ENCODE measurements around the gene FREM1.
"Not testable (repeated sequence)": the region's sequence is repeated elsewhere in the genome, so short reads cannot be mapped to it uniquely, and the experiment has no call there.

FREM1 gene, protein sequence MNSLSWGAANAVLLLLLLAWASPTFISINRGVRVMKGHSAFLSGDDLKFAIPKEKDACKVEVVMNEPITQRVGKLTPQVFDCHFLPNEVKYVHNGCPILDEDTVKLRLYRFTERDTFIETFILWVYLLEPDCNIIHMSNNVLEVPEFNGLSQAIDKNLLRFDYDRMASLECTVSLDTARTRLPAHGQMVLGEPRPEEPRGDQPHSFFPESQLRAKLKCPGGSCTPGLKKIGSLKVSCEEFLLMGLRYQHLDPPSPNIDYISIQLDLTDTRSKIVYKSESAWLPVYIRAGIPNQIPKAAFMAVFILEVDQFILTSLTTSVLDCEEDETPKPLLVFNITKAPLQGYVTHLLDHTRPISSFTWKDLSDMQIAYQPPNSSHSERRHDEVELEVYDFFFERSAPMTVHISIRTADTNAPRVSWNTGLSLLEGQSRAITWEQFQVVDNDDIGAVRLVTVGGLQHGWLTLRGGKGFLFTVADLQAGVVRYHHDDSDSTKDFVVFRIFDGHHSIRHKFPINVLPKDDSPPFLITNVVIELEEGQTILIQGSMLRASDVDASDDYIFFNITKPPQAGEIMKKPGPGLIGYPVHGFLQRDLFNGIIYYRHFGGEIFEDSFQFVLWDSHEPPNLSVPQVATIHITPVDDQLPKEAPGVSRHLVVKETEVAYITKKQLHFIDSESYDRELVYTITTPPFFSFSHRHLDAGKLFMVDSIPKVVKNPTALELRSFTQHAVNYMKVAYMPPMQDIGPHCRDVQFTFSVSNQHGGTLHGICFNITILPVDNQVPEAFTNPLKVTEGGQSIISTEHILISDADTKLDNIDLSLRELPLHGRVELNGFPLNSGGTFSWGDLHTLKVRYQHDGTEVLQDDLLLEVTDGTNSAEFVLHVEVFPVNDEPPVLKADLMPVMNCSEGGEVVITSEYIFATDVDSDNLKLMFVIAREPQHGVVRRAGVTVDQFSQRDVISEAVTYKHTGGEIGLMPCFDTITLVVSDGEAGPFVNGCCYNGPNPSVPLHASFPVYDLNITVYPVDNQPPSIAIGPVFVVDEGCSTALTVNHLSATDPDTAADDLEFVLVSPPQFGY (N-terminal part only)

DNA sequence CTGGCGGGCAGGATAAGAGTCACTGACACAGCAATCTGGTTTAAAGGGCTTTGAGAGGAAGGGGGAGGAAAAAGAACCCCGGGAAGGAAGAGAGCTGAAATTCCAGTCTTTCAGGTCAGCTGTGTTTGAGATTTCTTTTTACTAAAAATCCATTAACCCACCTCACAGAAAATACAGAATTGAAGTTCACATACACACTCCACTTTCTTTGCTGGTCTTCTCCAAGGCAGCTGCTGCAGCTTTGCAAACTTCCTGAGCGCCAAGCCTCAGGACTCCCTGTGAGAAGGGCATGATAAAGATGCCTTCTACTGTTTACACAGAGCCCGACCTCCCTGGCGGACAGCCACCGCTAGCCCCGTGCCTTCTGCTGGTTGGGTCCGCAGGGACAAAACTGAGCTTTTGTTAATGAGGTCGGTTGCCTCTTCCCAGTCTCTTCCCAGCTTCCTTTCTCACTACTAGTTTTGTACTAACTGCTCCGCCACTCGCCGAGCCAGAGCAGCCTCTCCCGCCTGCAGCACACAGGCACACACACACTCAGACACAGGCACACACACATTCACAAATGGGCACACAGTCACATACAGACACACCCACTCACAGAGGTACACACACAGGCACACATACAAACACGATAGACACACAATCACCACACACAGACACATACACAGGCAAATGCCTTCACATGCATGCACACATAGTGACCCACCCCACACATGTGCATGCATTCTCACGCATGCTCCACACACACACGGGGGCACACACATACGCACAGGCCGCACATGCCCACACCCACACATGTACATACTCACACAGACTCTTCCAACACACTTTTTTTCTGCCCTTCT, at the start of gene FREM1:
FREM1 (minus strand) TSS at position 468 of the 845 bp plus-strand sequence. CDS start 41,451 bp downstream, outside the sequence.
- in situ Hi-C loops (cut with HindIII; ENCODE audit: low sequenced_read_pairs), result no loop called here

DNA sequence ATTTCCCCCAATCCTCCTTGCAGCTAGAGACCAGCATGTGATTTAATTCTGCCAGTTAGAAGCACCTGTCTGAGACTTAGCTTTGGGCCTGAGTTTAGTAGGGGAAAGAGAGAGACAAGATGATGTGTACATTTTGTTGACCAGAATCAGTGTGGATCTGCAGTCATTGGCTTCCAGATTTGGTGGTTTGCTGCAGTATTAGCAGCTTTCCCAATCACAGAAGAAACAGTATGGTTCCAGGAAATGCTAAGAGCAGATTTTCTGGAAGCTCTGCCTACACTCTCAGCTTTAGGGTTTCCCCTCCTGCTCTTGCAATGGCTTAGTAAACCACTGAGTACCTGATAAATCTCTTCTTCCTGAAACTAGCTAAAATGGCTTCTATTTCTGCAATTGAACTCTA, 48.8 kb upstream of the FREM1 start:
- in situ Hi-C loops (cut with HindIII; ENCODE audit: low sequenced_read_pairs), result no loop called here

DNA sequence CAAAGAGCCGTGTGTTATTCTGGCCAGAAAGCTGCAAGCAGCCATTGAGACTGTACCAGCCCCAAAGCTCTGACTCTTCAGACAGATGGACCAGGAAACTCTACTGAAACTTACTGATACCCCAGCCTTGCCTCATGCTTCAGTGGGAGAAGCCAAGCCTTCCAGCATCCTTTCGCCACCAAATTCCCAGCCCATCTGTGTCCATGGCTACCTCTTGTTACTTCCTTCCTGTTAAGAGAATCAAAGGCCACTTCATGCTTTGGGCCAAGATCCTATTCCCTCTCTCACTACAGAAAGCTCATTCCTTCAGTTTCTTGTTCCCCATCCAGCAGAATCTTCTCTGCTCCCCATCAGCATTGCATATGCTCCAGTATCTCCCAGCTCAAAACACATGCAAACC, 46.9 kb upstream of the FREM1 start:
- in situ Hi-C loops (cut with HindIII; ENCODE audit: low sequenced_read_pairs), result no loop called here

DNA sequence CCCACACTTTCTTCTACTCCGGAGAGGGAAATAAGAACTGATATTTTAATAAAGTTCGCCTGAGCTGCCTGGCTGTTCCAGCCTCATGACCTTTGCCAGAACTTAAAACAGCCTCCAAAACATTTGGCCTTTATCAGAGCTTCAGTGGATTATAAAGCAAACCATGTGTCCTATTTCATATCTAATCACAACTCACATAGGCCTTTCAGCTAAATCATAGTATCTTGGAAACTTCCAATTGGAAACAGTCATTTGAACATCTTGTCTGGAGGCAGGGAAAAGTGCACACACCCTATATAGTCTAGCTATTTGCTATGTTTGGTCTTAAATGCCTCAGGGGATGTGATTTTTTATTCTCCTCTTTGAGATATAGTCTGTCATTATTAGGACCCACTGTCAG, 46.0 kb upstream of the FREM1 start:
- in situ Hi-C loops (cut with HindIII; ENCODE audit: low sequenced_read_pairs), result no loop called here

DNA sequence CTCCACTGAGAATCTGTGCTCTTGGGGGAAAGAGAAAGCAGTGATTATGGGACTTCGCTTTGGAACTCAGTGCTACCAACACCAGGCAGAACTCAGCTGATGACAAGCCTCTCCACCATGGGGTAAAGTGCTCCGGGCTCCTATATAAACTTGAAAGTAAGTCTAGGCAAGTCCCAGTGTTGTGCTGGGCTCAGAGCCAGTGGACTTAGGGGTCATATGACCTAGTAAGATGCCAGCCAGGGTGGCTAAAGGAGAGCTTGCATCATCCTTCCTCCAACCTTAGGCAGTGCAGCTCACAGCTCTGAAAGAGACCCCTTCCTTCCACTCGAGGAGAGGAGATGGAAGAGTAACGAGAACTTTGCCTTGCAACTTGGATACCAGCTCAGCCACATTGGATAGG, 35.1 kb upstream of the FREM1 start:
- in situ Hi-C loops (cut with HindIII; ENCODE audit: low sequenced_read_pairs), result no loop called here

DNA sequence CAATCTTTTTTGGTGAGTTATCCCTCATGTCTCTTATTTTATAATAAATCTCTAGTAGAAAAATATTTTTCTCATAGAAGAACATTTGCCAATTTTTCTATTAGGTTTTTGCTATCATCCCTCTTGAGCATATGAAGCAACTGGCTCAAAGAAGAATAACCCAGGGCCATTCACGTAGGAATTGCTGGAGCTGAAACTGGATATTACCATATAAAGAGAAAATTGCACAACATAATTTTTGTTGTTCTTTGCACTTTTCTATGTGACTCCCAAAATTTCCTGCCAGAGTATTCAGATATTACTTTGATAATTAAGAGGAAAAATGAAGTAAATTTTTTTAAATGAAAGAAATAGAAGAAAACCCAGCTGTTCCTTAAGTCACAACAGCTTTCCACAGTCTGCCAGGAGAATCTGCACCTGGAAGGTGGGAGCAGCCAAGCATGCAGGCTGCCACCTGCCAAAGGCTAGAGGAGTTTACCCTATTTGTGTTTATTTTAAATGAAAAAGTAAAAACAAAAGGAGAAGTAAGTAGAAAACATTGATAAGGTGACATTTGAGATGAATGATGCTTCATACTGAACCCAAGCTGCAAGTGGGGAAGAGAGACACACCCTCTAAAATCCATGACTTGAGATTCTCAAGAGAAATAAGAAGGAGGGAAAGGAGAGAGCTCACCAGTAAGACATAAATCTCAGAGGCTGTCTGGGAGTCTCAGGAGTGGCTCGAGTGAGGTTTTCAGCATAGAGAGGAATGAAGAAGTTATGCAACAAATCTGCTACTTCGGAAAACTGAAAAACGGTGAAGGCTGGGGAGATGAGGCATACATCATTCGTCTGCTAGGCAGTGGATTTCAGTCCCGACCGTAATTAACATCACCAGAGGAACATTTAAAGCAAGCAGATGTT, 31.5 kb upstream of the FREM1 start:
- in situ Hi-C loops (cut with HindIII; ENCODE audit: low sequenced_read_pairs), result no loop called here

DNA sequence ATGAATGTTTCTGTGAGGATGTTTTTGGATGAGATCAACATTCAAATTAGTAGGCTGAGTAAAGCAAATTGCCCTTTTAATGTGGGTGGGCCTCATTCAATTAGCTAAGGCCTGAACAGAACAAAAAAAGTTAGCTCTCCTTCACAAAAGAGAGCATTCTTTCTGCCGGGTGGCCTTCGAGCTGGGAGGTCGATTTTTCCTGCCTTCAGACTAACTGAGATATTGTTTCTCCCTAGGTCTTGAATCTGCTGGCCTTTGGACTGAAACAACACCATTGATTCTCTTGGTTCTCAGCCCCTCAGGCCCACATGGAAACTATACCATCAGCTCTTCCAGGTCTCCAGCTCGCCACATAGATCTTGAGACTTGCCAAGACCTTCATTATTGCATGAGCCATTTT, 29.1 kb upstream of the FREM1 start:
- in situ Hi-C loops (cut with HindIII; ENCODE audit: low sequenced_read_pairs), result no loop called here

DNA sequence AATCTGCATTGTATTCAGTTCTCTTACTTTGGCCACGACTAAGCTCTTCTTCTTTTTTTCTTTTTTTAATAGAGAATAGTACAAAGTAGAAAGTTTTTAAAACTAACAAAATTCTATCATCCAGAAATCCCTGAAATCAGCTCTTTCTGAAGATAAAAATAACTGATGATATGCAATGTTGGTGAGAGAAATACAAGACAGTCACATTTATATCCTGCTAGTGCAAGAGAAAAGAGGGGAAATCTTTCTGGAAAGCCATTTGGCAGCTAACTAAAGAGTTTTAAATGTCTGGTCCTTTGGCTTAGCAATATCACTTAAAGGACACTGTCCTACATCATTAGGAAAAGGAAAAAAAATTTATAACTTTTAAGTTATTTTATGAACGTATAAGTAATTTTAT, 27.0 kb upstream of the FREM1 start:
- in situ Hi-C loops (cut with HindIII; ENCODE audit: low sequenced_read_pairs), result no loop called here

DNA sequence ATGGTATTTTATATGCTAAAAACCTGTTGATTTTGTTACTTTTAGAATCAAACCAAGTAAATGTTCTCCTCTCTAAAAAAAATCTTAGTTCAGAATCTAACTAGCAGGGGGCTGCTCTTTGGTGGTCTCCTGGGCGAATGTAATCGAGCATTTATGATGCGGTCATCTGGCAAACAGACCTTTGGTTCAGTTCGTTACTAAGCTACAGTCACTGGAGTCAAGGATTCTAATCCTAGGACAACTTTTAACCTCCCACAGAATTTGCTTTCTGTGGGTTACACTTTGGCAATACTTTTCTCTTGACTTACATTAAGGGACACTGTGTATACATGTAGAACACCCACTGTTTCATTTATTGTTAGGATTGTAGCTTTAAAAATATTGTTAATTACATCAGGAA, 26.3 kb upstream of the FREM1 start:
- in situ Hi-C loops (cut with HindIII; ENCODE audit: low sequenced_read_pairs), result no loop called here

DNA sequence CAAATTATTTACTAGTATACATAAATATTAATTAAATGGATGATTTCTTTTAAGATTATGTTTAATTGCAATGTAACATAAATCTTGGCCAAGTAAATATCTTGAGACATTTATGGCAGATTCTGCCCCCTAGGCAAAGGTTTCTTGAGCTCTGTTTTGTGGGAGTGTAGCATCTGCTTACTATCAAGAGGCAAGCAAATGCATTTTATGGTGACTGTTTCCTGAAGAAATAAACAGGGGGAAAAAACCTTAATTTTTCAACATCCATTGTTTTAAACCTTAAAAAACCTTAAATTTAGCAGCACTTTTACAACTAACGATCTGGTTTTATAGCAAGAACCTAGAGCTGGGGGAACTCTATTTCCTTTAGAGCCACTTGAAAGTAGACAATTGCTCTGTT, 25.7 kb upstream of the FREM1 start:
- in situ Hi-C loops (cut with HindIII; ENCODE audit: low sequenced_read_pairs), result no loop called here

DNA sequence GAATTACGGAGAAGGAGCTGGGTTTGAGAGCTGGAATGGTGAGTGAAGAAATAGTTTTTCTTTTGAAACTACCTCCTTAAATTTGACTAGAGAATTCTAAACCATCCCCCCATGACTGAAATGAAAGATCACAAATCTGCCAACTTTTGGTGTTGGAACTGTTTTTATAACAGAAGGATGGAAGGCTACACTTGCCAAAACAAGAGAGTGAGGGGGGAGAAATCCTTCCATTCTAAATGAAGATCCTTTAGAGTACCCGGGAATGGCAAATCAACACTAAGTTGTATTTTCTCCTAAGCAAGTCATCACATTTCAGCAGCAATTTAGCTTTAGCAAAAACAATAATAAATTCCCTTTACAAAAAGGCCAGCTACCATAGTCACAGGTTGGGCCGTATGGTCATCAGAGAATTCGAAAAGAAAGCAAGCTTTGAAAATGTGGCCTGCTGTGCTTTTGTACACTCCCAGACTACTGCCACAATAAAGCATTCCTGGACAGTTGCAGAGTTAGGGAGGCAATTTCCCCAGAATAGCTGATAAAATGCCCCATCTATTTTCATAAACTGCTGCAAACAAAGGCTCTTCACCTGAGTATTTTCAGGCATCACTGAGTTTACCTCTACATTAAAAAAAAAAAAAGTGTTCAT, 25.0 kb upstream of the FREM1 start:
- in situ Hi-C loops (cut with HindIII; ENCODE audit: low sequenced_read_pairs), result no loop called here

DNA sequence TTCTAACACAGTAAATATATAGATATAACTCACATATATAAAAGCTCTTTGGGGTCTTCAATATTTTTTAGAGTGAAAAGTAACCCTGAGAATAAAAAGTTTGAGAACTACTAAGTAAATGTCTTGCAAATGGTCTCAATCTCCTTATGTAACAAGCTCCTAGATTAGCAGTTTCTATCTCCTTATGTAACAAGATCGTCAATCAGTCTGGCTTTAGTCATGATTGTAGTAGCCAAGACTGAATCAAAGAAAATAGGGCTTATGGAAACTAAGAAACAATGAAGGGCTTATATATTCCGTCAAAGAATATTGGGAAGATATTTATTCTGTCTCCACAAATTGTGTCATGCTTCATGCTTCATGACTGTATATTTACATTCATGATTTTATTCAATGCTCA, 22.4 kb upstream of the FREM1 start:
- in situ Hi-C loops (cut with HindIII; ENCODE audit: low sequenced_read_pairs), result no loop called here

DNA sequence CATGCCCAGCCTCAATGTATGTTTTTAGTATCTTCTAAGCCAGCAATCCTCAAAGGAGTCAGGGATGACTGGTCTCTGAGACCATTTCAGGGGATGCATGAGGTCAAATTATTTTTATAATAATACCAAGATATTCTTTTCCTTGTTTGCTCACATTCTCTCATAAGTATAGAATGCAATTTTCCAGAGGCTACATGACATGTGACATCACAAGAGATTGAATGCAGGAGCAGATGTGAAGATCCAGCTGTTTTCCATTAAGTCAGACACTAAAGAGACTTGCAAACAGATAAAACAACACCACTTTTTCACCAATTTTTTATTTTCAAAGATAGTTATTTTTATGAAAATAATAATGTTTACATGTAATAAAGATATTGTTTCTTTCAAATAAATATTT, 22.0 kb upstream of the FREM1 start:
- in situ Hi-C loops (cut with HindIII; ENCODE audit: low sequenced_read_pairs), result no loop called here

DNA sequence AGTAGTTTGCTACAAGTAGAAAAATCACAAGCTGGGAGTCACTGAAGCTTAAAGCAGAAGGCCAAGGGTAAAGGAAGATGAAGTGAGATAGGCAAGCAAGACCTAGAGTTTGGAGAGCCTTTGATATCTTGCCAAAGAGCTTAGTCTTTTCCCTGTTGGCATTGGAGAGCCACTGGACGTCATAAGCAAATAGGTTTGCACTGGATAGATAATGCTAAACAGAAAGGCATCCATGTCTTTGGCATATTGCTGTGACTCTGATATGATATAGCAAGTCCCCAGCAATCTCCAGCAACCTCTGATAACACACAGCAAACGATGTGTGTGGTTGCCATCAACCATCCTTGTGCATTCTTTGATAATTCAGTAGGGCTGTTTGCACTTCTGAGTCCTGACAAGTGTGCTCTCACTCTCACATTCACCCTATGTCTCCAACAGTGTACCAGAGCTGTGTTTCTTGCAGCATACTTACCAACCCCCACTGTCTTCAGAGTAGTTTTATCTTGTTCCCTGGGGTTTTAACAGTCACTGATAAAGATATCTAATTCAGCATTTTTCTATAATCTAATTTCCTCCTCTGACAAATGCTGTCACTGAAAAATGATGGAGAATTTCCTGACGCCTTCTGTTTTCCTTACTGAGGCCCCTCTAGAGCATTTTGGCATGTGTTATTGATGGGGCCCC, 16.9 kb upstream of the FREM1 start:
- in situ Hi-C loops (cut with HindIII; ENCODE audit: low sequenced_read_pairs), result no loop called here

DNA sequence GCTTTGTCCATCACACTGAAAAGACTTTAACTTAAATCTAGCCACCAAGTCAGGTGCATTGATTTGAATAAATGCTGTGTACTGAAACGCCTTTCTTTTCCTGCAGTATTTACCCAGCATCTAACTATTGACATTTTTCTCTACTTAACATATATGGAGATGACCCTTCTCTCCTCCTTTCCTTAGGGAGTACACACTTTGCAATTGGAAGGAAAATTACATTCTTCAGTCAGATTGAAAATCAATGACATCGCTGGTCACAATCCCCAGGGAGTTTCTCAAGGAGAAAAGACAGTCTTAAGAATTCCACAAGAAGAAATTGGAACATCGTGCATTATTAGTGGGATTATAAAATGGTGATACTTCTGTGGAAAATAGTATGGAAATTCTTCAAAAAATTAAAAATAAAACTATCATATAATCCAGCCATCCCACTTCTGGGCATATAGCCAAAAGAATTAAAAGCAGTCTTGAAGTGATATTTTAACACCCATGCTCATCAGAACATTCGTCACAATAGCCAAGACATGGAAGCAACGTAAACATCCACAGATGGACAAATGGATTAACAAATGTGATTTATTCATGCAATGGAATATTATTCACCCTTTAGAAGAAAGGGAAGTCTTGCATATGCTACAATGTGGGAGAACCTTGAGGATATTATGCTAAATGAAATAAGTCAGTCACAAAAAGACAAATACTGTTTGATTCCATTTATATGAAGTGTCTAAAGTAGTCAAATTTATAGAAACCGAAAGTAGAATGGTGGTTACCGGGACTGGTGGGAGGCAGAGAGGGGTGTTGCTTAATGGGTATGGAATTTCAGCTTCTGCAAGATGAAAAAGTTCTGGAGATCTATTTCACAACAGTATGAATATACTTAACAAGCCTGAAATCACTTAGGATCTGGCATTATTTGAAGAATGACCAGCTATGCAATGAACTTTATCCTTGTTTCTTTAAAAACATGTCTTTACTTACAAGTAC, 14.3 kb upstream of the FREM1 start:
- in situ Hi-C loops (cut with HindIII; ENCODE audit: low sequenced_read_pairs), result no loop called here

DNA sequence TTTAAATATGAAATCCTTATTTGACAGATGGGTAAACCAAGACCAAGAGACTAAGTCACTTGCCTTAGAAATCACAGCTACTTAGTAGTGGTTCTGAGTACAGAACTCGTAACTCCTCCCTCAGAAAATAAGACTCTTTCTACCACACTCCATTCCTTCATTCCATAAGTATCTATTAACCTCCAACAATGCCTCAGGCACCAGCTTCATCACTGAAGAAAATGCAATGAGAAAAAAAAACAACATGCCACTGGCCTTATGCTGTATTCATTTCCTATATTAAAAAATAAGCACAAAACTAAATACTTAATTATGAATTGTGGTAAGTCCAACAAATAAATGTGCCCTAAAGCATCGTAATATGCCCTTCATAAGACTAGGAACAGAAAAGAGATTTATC, 13.5 kb upstream of the FREM1 start:
- in situ Hi-C loops (cut with HindIII; ENCODE audit: low sequenced_read_pairs), result no loop called here

DNA sequence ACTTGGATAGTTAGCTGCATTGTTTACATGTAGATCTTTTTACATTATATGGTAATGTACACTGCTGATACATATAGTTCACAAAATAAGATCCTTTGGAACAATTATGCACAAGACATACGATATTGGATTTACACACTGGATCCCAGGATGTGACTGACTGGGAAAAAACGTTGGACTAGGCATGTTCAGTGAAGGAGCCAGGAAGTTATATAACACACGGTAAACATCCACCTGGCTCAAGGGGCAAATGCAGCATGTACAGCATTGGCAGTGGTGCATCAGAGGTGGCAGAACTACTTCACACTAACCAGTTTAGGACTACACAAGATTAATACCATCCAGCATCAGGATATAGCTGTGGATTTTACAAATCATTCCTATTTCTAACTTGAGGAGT, 10.6 kb upstream of the FREM1 start:
- in situ Hi-C loops (cut with HindIII; ENCODE audit: low sequenced_read_pairs), result not testable (repeated sequence)

DNA sequence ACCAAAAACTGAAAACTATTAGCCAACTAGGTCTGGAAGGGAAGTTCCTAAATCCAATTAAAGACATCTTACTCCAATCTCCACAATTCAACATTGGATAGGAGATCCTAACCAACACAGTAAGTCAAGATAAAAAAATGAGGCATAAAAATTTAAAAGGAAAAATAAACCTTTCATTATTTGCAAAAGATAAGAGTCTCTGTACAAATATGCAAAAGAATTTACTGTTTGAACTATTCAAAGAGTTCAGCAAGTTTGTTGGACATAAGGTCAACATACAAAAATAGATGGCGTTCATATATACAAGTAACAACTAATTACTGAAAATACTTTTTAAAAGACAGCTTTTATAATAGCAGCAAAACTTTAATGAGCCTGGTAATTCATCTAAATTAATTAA, 3.1 kb upstream of the FREM1 start:
- in situ Hi-C loops (cut with HindIII; ENCODE audit: low sequenced_read_pairs), result no loop called here

Data from DLD1 (cell line).